K562 treated with DMSO at 1 percent for 24 hours (cell line): Measurements from ENCODE around the gene ZNF471. TPM values are rescaled to one million over a fixed set of nuclear protein-coding genes. Genes with fewer than 3 reads are reported as not detected.

Experiments
- total RNA-seq: library from RNA; unstranded; fragments of 300-600 nt; gene quantifications from 2 replicates; pipeline ENCODE4 v1.2.3, GENCODE V29; 2022; ENCODE audit warnings: low read depth; ENCODE audit not compliant: insufficient read depth

Gene ZNF471
- total RNA-seq: not detected in 2 replicates

GRCh38 chr19:56507446-56508289 lies at the start of gene ZNF471:
Gene ZNF471, plus strand, starts transcription at chr19:56507855. Its CDS starts 3,717 bp downstream, at chr19:56511572.

GRCh38 chr19:56476651-56477428 lies 30.8 kb upstream of the ZNF471 start, which contains the start of gene ZNF667:
Gene ZNF667, minus strand, starts transcription at chr19:56477345. Its CDS starts 14,975 bp downstream, at chr19:56462370.

GRCh38 chr19:56538761-56539263 lies 31.2 kb downstream of the ZNF471 start, which contains the start of gene ZFP28:
Gene ZFP28, plus strand, starts transcription at chr19:56538948. Its CDS starts 71 bp downstream, at chr19:56539019.

GRCh38 chr19:56567274-56568120 lies 59.8 kb downstream of the ZNF471 start, which contains the start of gene ZNF470:
Gene ZNF470, plus strand, starts transcription at chr19:56567468. Its CDS starts 2,844 bp downstream, at chr19:56570312.

Other genes with a start within 250 kb of the ZNF471 start
- gene EDDM13, start 235.1 kb upstream of the ZNF471 start, total RNA-seq: not detected in 2 replicates
- gene ZSCAN5A, start 193.0 kb upstream of the ZNF471 start, total RNA-seq: 6.4 and 11.1 TPM in 2 replicates
- 1.3 and 2.1 TPM in 2 replicates for gene ZNF582, start 114.3 kb upstream of the ZNF471 start, total RNA-seq
- gene ZNF583, start 103.5 kb upstream of the ZNF471 start, total RNA-seq: 0.78 and 0.86 TPM in 2 replicates
- not detected in 2 replicates for gene ZNF667, start 30.5 kb upstream of the ZNF471 start, total RNA-seq
- gene ZFP28, start 31.1 kb downstream of the ZNF471 start, total RNA-seq: not detected in 2 replicates
- not detected in 2 replicates for gene ZNF470, start 59.6 kb downstream of the ZNF471 start, total RNA-seq
- 0.14 and 0.27 TPM in 2 replicates for gene ZNF71, start 87.4 kb downstream of the ZNF471 start, total RNA-seq
- not detected in 2 replicates for gene SMIM17, start 135.3 kb downstream of the ZNF471 start, total RNA-seq
- gene ZNF835, start 163.9 kb downstream of the ZNF471 start, total RNA-seq: not detected in 2 replicates